Suprapubic skin (tissue), 4 donors: Measurements from ENCODE around the gene NOSTRIN. TPM values are rescaled to one million over a fixed set of nuclear protein-coding genes. Genes with fewer than 3 reads are reported as not detected.
"Not testable (repeated sequence)": the region's sequence is repeated elsewhere in the genome, so short reads cannot be mapped to it uniquely, and the experiment has no call there.

Source experiments
- DNase-seq, 2 donors: peaks; one replicate each; pipeline ENCODE4 v3.0.0-alpha.2; 2019; ENCODE audit warnings: low spot score in 2 of 2
- H3K27ac ChIP-seq: fragments of 200-600 bp; sonication (generic); one replicate; pipeline ENCODE4 v1.5.1; 2019
- H3K27me3 ChIP-seq: fragments of 200-600 bp; sonication (generic); one replicate; pipeline ENCODE4 v1.5.1; 2019
- H3K36me3 ChIP-seq: fragments of 200-600 bp; sonication (generic); one replicate; pipeline ENCODE4 v1.5.1; 2019
- H3K4me1 ChIP-seq: fragments of 200-600 bp; sonication (generic); one replicate; pipeline ENCODE4 v1.5.1; 2019
- H3K4me3 ChIP-seq: fragments of 200-600 bp; sonication (generic); one replicate; pipeline ENCODE4 v1.5.1; 2019; ENCODE audit warnings: mild to moderate bottlenecking
- H3K9me3 ChIP-seq: fragments of 200-600 bp; sonication (generic); one replicate; pipeline ENCODE4 v1.5.1; 2019
- EP300 ChIP-seq: sonication (generic); formaldehyde crosslinking; IDR thresholded peaks from one replicate; pipeline ENCODE4 v1.6.1; 2017; ENCODE audit warnings: antibody characterized with exemption
- POLR2A ChIP-seq, 2 donors: fragments of 450-650 bp; IDR thresholded peaks; one replicate each; pipeline ENCODE4 v1.6.1; 2017; ENCODE audit warnings: antibody characterized with exemption in 2 of 2, mild to moderate bottlenecking in 2 of 2, moderate library complexity in 2 of 2
- POLR2AphosphoS5 ChIP-seq, 3 donors: sonication (generic); formaldehyde crosslinking; IDR thresholded peaks; one replicate each; pipeline ENCODE4 v1.6.1; 2017; ENCODE audit warnings: antibody characterized with exemption in 3 of 3
- WGBS: methylation state at CpG from one replicate; pipeline ENCODE4 v1.1.5; 2018; 5-methylcytosine and 5-hydroxymethylcytosine counted together
- total RNA-seq, 4 donors: library from RNA; depleted of rRNA; stranded (reverse); fragments of >200 nt; gene quantifications; one replicate each; pipeline ENCODE4 v1.1.0, GENCODE V29; 2016
- TF ChIP-seq, protein P1 (sequence below), 2 donors: fragments of 200-600 bp in 1 of 2; fragments of 450-650 bp in 1 of 2; sonication (generic) in 1 of 2; IDR thresholded peaks; one replicate each; pipeline ENCODE4 v1.5.1; 2016 to 2019; ENCODE audit warnings: antibody characterized with exemption in 2 of 2, mild to moderate bottlenecking in 1 of 2, moderate library complexity in 1 of 2

NOSTRIN gene
- total RNA-seq, 4 donors from 2014 or later: 7.1 to 38.2 (median 9.0) TPM

DNA sequence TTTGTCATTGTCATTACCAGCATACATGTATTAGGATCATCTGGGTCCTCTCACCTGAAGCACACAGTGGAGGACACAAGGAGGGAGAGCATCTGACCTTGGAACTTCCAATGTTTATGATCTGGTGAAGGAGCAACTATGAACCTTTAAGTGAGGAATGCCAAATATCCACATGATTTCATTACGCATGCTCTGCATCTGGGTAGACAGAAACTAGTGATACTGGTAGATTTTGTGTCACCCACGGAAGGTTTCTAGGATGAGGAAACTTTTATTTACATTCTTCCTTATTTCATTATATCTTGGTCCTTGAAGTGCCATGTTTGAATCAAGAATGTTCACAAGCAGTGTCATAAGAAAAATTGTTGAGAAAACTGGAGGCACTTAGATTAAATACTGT lies 55.7 kb downstream of the NOSTRIN start:
- TF ChIP-seq, protein P1, sequence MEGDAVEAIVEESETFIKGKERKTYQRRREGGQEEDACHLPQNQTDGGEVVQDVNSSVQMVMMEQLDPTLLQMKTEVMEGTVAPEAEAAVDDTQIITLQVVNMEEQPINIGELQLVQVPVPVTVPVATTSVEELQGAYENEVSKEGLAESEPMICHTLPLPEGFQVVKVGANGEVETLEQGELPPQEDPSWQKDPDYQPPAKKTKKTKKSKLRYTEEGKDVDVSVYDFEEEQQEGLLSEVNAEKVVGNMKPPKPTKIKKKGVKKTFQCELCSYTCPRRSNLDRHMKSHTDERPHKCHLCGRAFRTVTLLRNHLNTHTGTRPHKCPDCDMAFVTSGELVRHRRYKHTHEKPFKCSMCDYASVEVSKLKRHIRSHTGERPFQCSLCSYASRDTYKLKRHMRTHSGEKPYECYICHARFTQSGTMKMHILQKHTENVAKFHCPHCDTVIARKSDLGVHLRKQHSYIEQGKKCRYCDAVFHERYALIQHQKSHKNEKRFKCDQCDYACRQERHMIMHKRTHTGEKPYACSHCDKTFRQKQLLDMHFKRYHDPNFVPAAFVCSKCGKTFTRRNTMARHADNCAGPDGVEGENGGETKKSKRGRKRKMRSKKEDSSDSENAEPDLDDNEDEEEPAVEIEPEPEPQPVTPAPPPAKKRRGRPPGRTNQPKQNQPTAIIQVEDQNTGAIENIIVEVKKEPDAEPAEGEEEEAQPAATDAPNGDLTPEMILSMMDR (IDR thresholded peaks at IDR 0.05): no peak
- TF ChIP-seq POLR2AphosphoS5 (IDR thresholded peaks at IDR 0.05) (no peak), POLR2A (IDR thresholded peaks at IDR 0.05) (no peak), EP300 (no peak)
- DNase-seq: no peak
- no peaks in the 10 kb centered on the region for H3K4me1 ChIP-seq
- H3K27ac ChIP-seq: no peak overlapping the region
- H3K9me3 ChIP-seq: no peaks in the 10 kb centered on the region
- H3K36me3 ChIP-seq: peaks cover 15% of the 10 kb centered on the region
- H3K27me3 ChIP-seq: no peaks in the 10 kb centered on the region
- WGBS: 95% methylated on average over 2 of the region's 2 CpGs
- H3K4me3 ChIP-seq: no peak overlapping the region

DNA sequence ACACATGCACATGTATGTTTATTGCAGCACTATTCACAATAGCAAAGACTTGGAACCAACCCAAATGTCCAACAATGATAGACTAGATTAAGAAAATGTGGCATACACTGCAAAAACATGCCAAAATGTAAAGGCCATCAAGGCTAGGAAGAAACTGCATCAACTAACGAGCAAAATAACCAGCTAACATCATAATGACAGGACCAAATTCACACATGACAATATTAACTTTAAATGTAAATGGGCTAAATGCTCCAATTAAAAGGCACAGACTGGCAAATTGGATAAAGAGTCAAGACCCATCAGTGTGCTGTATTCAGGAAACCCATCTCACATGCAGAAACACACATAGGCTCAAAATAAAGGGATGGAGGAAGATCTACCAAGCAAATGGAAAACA lies 64.7 kb downstream of the NOSTRIN start:
- H3K4me3 ChIP-seq, H3K27me3 ChIP-seq, H3K27ac ChIP-seq, H3K9me3 ChIP-seq, DNase-seq, H3K4me1 ChIP-seq: not testable (repeated sequence)
- H3K36me3 ChIP-seq: peaks cover 20% of the 10 kb centered on the region
- 97% methylated on average over 1 of the region's 1 CpG for WGBS

DNA sequence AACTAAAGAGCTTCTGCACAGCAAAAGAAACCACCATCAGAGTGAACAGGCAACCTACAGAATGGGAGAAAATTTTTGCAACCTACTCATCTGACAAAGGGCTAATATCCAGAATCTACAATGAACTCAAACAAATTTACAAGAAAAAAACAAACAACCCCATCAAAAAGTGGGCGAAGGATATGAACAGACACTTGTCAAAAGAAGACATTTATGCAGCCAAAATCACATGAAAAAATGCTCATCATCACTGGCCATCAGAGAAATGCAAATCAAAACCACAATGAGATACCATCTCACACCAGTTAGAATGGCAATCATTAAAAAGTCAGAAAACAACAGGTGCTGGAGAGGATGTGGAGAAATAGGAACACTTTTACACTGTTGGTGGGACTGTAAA lies 67.9 kb downstream of the NOSTRIN start:
- 100% methylated on average over 1 of the region's 1 CpG for WGBS

DNA sequence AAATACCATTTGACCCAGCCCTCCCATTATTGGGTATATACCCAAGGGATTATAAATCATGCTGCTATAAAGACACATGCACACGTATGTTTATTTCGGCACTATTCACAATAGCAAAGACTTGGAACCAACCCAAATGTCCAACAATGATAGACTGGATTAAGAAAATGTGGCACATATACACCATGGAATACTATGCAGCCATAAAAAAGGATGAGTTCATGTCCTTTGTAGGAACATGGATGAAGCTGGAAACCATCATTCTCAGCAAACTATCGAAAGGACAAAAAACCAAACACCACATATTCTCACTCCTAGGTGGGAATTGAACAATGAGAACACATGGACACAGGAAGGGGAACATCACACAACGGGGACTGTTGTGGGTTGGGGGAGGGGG lies 68.4 kb downstream of the NOSTRIN start:
- H3K9me3 ChIP-seq, H3K27ac ChIP-seq, DNase-seq, H3K4me1 ChIP-seq, H3K4me3 ChIP-seq, H3K36me3 ChIP-seq, H3K27me3 ChIP-seq: not testable (repeated sequence)
- WGBS: 92% methylated on average over 4 of the region's 4 CpGs

More for the DNA sequence above, 67.9 kb downstream of the NOSTRIN start:
- H3K27ac ChIP-seq, H3K27me3 ChIP-seq, H3K4me3 ChIP-seq, H3K36me3 ChIP-seq, H3K9me3 ChIP-seq, H3K4me1 ChIP-seq, DNase-seq: not testable (repeated sequence)

DNA sequence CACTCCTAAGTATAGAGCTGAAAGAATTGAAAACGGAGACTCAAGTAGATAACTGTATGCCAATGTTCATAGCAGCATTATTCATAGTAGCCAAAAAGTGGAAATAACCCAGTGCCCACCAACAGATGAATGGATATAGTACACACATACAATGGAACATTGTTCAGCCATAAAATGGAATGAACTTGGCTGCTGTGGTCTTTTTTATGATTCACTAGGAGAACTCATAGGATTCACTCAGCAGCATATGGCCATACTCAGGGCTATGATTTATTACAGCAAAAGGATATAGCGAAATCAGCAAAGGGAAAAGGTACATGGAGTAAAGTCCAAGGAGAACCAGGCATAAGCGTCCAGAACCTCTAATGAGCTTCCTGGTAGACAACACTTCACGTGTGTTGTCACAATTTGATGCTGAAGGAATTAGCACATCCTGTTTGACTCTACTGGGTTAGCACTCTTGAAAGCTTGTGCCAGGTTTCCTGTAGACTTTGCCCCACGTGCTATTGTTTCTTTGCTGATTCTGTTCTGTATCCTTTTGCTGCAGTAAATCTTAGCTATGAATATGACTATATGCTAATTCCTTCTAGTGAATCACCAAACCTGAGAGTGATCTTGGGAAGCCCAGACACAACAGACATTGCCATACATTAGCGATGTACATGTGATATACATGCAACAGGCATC lies 72.1 kb downstream of the NOSTRIN start:
- DNase-seq: no peak
- no peaks in the 10 kb centered on the region for H3K4me1 ChIP-seq
- no peak overlapping the region for H3K4me3 ChIP-seq
- H3K27me3 ChIP-seq: no peaks in the 10 kb centered on the region
- H3K36me3 ChIP-seq: no peaks in the 10 kb centered on the region
- WGBS: 90% methylated on average over 6 of the region's 6 CpGs
- no peak overlapping the region for H3K27ac ChIP-seq
- H3K9me3 ChIP-seq: no peaks in the 10 kb centered on the region
- no peak for TF ChIP-seq EP300
- TF ChIP-seq, protein P1 (IDR thresholded peaks at IDR 0.05): no peak
- no peak for TF ChIP-seq POLR2A (IDR thresholded peaks at IDR 0.05)
- TF ChIP-seq POLR2AphosphoS5 (IDR thresholded peaks at IDR 0.05): no peak

DNA sequence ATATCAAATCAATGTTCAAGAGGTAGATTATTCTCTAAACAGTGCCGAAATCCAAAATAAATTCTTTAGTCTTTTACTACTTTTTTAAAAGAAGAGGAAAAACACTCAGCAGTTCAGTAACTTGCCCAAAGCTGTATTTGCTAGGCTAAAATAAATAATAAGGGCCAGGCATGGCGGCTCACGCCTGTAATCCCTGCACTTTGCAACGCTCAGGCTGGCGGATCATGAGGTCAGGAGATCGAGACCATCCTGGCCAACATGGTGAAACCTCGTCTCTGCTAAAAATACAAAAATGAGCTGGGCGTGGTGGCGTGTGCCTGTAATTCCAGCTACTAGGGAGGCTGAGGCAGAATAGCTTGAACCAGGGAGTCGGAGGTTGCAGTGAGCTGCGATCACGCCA lies 79.7 kb downstream of the NOSTRIN start:
- not testable (repeated sequence) for DNase-seq, H3K4me3 ChIP-seq, H3K9me3 ChIP-seq, H3K36me3 ChIP-seq, H3K27ac ChIP-seq, H3K4me1 ChIP-seq, H3K27me3 ChIP-seq
- 95% methylated on average over 12 of the region's 12 CpGs for WGBS

DNA sequence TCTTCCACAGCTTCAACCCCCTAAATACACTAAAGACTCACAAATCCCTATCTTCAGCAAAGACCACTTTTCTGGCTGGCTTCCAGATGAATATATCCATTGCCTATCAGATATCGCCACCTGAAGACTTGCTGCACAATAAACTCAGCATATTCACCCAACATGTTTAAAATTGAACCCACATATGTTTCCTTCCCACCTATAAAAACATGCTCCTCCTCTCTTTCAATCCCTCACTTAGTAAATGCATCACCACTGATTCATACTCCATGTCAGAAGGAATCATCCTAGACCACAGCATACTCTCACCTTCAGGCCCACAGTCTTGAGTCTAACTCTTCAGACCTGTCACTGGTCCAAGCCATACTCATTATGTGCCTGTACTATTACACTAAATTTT lies 82.5 kb downstream of the NOSTRIN start:
- Histone ChIP-seq H3K4me1 (peaks cover 4% of the 10 kb centered on the region), H3K9me3 (no peaks in the 10 kb centered on the region), H3K4me3 (no peak overlapping the region), H3K36me3 (no peaks in the 10 kb centered on the region), H3K27me3 (no peaks in the 10 kb centered on the region), H3K27ac (no peak overlapping the region)
- no peak for DNase-seq
- TF ChIP-seq EP300 (no peak), POLR2AphosphoS5 (IDR thresholded peaks at IDR 0.05) (no peak), POLR2A (IDR thresholded peaks at IDR 0.05) (no peak)
- TF ChIP-seq, protein P1 (IDR thresholded peaks at IDR 0.05): no peak
- 100% methylated on average over 1 of the region's 1 CpG for WGBS
